ENCODE results near the gene HTR4. TPM values are rescaled to one million over a fixed set of nuclear protein-coding genes. Genes with fewer than 3 reads are reported as not detected.

The HTR4 gene
- total RNA-seq, 4 donors from 2014 or later, result 0.76 TPM; not detected in 3

GRCh38 chr5:148615644-148616275 is 38.6 kb downstream of the HTR4 start:
- H3K27ac ChIP-seq, result no peak overlapping the region
- no peaks in the 10 kb centered on the region for H3K4me1 ChIP-seq
- no peak for DNase-seq
- intact Hi-C loops (cut with DNase I), result no loop called here
- TF ChIP-seq CTCF (IDR thresholded peaks at IDR 0.05), result no peak
- TF ChIP-seq POLR2A (IDR thresholded peaks at IDR 0.05), result no peak
- no peak overlapping the region for H3K4me3 ChIP-seq
- 42 to 43% methylated on average over 4 of the region's 4 CpGs for WGBS, 2 donors
- no peaks in the 10 kb centered on the region for H3K27me3 ChIP-seq
- H3K9me3 ChIP-seq, result no peaks in the 10 kb centered on the region
- no peaks in the 10 kb centered on the region for H3K36me3 ChIP-seq

- Histone ChIP-seq H3K9me3 (no peaks in the 10 kb centered on the region), H3K36me3 (no peaks in the 10 kb centered on the region), H3K4me1 (no peaks in the 10 kb centered on the region), H3K27me3 (no peaks in the 10 kb centered on the region), H3K27ac (no peak overlapping the region), H3K4me3 (no peak overlapping the region)
- TF ChIP-seq CTCF (IDR thresholded peaks at IDR 0.05), result no peak
- no peak for TF ChIP-seq POLR2A (IDR thresholded peaks at IDR 0.05)
- DNase-seq, result no peak
- intact Hi-C loops (cut with DNase I), result no loop called here
Measured at GRCh38 chr5:148607406-148607805, 46.9 kb downstream of the HTR4 start.

DNA sequence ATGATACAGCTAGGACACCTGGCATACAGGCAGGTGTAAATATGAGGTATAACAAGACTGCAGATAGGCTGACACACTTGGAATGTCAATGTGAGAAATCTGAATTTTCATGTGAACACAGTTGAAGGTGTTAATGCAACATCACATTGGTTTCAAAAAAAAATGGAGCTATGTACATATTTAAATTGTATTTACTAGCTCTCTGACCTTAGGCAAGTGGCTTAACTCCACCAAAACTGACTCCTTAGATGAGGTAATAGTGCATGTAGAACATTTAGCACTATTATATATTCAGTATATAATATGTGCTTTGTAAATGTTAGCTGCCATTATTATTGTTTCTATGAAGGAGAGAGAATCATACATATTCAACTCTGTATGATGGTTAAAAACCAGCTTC is 48.0 kb downstream of the HTR4 start:
- Histone ChIP-seq H3K36me3 (no peaks in the 10 kb centered on the region), H3K4me1 (no peaks in the 10 kb centered on the region), H3K27me3 (no peaks in the 10 kb centered on the region), H3K27ac (no peak overlapping the region), H3K4me3 (no peak overlapping the region), H3K9me3 (no peaks in the 10 kb centered on the region)
- DNase-seq, result no peak
- TF ChIP-seq POLR2A (IDR thresholded peaks at IDR 0.05), result no peak
- TF ChIP-seq CTCF (IDR thresholded peaks at IDR 0.05), result no peak
- intact Hi-C loops (cut with DNase I), result no loop called here

GRCh38 chr5:148599187-148599586 is 55.1 kb downstream of the HTR4 start:
- Histone ChIP-seq H3K27me3 (no peaks in the 10 kb centered on the region), H3K4me3 (no peak overlapping the region), H3K9me3 (peaks cover 0 to 6% (median 0%) of the 10 kb centered on the region in 3 donors), H3K4me1 (no peaks in the 10 kb centered on the region), H3K27ac (no peak overlapping the region), H3K36me3 (no peaks in the 10 kb centered on the region)
- DNase-seq, result no peak
- WGBS, 2 donors, result 85 to 94% methylated on average over 1 of the region's 1 CpG
- TF ChIP-seq POLR2A (IDR thresholded peaks at IDR 0.05) (no peak), CTCF (IDR thresholded peaks at IDR 0.05) (no peak)
- intact Hi-C loops (cut with DNase I), result no loop called here

DNA sequence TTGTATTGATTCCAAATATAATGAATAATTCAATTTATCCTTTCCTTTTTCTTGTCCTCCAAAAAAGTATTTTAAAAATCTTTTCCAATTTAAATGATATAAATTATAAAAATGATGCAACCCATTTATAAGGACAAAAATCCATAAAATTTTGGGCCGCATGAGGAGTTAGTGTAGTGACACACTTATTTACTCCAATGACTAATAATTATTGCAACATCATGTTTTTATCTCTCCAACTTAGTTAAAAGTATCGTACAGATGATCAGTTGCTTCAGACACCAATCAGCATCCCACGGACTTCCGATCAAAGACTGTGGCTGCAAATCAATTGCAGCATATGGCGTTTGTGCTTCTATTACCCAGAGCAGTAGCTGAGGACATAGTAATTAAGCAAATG is 58.6 kb downstream of the HTR4 start:
- peaks cover 0 to 6% (median 0%) of the 10 kb centered on the region in 3 donors for H3K9me3 ChIP-seq
- intact Hi-C loops (cut with DNase I), result no loop called here
- DNase-seq, result no peak
- H3K27ac ChIP-seq, result no peak overlapping the region
- H3K27me3 ChIP-seq, result no peaks in the 10 kb centered on the region
- no peak overlapping the region for H3K4me3 ChIP-seq
- no peaks in the 10 kb centered on the region for H3K4me1 ChIP-seq
- H3K36me3 ChIP-seq, result no peaks in the 10 kb centered on the region
- 85 to 93% methylated on average over 5 of the region's 5 CpGs for WGBS, 2 donors
- TF ChIP-seq CTCF (IDR thresholded peaks at IDR 0.05) (no peak), POLR2A (IDR thresholded peaks at IDR 0.05) (no peak)

All from esophagus squamous epithelium (tissue), 5 donors.